Measurements from ENCODE around the gene HBM.
"Not testable (repeated sequence)": the region's sequence is repeated elsewhere in the genome, so short reads cannot be mapped to it uniquely, and the experiment has no call there.

HBM gene

DNA sequence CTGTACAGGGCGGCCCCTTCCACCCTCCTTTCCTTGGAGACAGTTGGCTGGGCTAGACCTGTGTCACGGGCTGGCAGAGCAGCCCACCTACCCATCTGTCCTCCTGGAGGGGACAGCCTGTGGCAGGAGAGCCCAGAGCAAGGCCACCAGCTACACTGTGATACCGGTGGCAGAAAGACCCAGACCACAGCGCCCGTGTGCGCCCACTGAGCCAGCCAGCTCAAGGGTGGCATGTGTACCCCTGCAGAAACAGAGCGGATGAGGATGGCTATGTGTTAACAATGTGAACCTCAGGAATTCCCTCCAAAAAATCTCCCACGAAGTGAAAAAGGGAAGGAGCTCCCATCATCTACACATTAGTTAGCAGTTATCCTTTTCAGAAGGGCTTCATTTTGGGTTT lies 21.6 kb downstream of the HBM start:
- DNase-seq, result no peak

- DNase-seq, result no peak
These were observed 22.9 kb downstream of the HBM start for GRCh38 chr16:188674-189073.

DNA sequence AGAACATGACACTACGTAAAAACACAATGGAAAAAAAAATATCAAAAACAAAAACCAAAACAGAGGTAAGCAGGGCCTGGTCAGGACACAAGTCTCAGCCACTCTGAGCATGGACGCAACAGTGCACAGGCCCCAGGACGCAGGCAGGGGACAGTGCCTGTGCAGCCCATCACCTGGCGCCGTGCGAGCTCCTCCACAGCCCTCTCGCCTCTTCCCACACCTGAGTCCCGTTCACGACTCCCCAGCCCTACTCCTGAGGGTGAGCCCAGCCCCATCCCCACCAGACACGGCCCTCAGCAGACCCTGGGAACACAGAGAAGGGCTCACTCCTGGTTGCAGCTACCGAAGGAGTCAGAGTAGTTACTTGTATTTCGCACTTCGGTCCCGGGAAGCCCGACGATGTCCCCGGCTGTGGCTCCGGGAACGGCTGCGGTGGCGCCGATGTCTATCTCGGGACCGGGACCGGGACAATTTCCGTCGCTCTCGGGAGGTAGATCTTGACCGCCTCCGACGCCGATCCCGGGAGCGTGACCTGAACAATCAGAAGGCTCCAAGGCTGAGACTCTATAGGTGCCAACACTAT lies 23.9 kb downstream of the HBM start:
- no peak for DNase-seq

GRCh38 chr16:191831-192230 lies 26.1 kb downstream of the HBM start:
- no peak for DNase-seq

- no peak for DNase-seq
These were observed 26.9 kb downstream of the HBM start for GRCh38 chr16:192686-193085.

DNA sequence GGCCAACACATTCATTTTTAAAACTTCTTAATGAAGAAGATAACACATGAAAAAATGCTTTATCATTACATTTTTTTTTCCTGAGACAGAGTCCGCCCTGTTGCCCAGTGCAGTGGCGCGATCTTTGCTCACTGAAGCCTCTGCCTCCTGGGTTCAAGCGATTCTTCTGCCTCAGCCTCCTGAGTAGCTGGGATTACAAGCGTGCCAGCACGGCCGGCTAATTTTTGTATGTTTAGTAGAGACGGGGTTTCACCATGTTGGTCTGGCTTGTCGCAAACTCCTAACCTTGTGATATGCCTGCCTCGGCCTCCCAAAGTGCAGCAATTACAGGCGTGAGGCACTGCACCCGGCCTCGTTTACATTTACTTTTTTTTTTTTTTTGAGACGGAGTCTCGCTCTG lies 27.7 kb downstream of the HBM start:
- no peak for DNase-seq

GRCh38 chr16:194516-194915 lies 28.7 kb downstream of the HBM start:
- DNase-seq, result no peak

DNA sequence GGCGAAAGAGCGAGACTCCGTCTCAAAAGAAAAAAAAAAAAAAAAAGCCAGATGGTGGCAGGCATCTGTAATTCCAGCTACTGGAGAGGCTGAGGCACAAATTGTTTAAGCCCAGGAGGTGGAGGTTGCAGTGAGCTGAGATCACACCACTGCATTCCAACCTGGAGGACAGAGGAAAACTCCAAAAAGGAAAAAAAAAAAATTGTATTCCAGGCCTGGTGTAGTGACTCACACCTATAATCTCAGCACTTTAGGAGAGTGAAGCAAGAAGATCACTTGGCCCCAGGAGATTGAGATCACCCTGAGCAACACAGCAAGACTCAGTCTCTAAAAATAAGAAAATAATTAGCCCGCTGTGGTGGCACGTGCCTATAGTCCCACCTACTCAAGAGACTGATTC lies 34.6 kb downstream of the HBM start:
- DNase-seq, result no peak

GRCh38 chr16:203246-203645 lies 37.5 kb downstream of the HBM start:
- DNase-seq, result no peak

GRCh38 chr16:204046-204445 lies 38.3 kb downstream of the HBM start:
- not testable (repeated sequence) for DNase-seq

DNA sequence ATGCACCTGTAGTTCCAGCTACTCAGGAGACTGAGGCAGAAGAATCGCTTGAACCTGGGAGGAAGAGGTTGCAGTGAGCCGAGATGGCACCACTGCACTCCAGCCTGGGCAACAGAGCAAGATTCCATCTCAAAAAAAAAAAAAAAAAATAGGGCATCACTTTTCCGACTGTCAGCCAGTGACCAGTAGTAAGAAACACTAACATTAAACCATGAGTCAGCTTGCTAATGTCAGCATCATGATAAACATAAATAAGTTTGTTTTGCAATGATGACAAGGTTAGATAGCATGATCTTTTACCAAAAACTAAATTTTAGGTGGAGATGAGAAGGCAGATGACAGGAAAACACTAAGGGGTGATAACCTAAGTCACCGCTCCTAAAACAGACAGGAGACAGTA lies 43.6 kb downstream of the HBM start:
- not testable (repeated sequence) for DNase-seq

- DNase-seq, result not testable (repeated sequence)
These were observed 45.9 kb downstream of the HBM start for GRCh38 chr16:211631-212180.

DNA sequence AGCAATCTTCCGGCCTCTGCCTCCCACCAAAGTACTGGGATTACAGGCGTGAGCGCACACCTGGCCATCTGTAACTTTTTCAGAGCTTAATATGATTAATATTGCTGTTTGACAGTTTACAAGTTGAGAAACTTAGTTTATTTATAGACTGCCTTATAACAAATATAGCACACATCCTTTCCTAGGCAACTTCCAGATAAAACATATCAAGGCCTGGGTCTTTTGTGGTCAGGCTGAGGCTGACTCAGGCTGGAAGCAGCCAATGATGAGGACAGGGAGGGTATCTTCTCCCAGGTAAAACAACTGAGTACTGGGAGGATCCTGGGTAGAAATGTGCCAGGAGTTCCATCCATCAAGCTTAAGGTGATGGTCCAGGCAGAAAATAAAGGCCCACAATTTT lies 47.2 kb downstream of the HBM start:
- no peak for DNase-seq
